ENCODE data around the gene CSTPP1.

Gene CSTPP1, protein sequence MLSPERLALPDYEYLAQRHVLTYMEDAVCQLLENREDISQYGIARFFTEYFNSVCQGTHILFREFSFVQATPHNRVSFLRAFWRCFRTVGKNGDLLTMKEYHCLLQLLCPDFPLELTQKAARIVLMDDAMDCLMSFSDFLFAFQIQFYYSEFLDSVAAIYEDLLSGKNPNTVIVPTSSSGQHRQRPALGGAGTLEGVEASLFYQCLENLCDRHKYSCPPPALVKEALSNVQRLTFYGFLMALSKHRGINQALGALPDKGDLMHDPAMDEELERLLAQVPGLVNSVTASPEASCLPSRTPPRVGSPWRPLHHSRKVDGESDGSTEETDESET

DNA sequence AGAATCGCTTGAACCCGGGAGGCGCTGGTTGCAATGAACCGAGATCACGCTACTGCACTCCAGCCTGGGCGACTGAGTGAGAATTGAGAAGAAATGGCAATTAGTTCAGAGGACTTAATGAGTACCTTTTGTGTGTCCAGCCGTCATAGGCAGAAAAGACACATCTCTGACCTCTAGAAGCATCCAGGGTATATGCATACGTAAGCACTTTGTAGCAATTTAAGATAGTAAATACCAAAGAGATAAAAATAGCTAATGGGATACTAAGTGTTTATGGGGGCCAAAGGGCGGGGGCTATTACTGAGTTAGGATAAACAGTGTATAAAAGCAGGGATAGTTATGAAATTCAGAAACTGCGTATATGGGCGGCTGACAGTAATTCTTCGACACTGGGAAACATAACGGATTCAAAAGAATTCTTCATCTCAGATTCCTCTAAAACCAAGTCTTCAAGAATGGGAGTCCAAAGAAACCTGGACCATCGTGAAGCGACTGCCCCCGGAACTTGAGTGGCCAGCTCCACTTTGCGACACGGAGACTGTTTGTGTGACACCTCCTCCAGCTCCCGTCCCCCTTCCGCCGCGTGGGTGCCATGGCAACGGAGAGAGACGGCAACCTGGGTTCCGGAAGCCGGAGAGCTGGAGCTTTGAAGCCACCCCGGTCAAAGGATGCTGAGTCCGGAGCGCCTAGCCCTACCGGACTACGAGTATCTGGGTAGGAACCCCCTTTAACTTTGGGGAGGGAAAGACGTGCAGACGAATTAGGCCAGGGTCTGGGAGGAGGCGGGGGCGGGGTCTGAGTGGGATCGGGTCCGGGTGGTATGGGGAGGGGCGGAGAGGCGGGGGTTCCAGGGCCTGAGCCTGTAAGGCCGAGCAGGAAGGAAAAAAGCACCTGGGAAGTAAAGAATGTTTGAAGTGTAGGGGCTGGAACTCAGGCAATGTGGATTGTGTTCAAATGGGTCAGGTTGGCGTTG lies at the start of gene CSTPP1:
Gene CSTPP1, plus strand, starts transcription at position 624 of the 973 bp plus-strand sequence. Its CDS starts 45 bp downstream, at position 669.
- peak; percentile 84 for DNase-seq (ENCODE audit: low read depth)

DNA sequence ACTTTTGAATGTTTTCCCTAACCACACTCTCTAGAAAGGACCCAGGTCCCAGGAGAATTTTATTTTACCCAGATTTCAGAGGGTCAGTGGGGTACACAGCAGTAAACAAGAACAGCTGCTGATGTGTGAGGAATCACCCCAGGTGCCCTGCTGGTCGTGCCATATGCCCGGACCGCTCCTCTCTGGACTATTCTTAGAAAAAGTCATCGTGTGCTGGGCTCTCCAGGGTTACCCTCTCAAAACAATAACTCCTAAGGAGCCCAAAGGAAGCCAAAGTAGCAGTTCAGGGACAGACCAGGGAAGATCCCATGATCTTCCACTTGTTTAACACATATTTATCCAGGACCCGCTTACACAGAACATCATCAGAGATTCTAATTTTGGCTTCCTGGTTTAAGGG lies 47.9 kb upstream of the CSTPP1 start:
- no peak for DNase-seq (ENCODE audit: low read depth)

DNA sequence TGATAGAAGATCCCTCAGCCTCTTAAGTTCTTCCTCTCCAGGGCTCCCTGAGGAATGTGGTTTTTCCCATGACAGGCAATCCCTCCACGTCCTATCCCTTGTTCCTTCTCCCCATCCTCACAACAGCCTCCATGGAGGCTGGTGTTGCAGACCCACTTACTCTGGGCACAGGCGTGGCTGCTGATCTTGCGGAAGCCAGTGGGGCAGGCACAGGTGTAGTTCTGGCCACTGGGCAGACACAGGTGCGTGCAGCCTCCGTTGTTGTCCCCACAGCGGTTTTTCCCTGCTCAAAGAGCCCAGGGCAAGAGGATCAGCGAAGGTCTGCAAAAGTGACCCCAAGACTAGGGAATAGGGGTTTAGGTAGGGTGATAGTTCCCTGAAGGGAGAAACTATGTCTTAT lies 47.3 kb upstream of the CSTPP1 start:
- DNase-seq (ENCODE audit: low read depth) = no peak

DNA sequence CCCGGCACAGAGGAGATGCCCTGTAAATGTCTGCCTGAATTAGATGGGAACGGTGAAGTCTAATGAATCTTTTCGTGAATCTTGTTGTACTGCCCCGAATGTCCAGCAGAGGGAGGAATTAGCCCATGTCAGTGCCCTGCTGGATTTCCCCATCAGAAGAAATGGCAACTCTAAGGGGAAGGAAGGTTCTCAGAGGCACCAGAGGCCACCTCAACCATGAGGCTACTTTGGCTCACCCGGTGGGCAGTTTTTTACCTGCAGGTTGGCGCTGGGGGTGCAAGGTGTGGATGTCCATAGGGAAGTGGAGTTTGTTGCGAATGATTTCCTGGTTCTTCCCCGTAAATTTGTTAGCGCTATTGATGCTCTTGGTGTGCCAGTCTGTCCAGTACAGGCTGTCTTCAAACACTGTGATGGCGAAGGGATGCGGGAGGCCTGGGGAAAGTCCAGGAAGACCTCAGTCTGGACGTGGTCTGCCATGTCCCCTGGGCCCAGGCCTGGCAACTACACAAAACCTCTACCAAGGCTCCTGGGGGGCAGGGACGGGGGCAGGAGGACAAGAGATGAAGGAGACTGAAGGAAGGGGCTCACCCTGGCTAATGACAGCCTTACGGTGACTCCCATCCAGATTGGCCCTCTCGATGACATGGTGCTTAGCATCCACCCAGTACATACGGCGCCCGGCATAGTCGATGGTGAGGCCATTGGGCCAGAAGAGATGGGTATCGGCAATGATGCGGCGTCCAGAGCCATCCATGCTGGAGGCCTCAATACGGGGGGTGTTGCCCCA lies 46.7 kb upstream of the CSTPP1 start:
- DNase-seq (ENCODE audit: low read depth) = no peak

DNA sequence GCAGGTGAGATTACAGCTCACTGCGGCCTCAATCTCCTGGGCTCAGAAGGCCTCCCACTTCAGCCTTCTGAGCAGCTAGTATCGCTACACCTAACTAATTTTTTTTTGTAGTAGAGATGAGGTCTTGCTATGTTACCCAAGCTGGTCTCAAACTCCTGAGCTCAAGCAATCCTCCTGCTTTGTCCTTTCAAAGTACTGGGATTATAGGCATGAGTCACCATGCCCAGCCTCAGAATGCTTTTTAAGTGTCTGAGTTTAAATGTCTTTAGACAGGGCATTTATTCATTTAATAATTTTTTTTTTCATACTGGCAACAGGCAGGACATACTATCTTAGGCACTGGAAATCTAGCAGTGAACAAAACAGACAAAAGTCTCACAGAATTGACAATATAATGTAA lies 45.9 kb upstream of the CSTPP1 start:
- DNase-seq (ENCODE audit: low read depth) = no peak

DNA sequence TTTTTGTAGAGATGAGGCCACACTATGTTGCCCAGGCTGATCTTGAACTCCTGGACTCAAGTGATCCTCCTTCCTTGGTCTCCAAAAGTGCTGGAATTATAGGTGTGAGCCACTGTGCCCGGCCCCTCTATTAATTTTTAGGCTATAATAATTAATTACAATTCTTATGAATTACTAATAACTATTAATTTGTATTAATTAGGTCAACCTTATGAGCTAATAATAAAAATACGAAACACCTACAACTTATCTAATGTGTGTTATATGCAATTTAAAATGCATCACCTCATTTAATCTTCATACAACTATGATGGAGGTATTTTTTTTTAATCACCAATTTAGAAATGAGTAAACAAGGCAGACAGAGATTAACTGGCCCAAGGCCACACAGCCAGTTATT lies 44.5 kb upstream of the CSTPP1 start:
- no peak for DNase-seq (ENCODE audit: low read depth)

DNA sequence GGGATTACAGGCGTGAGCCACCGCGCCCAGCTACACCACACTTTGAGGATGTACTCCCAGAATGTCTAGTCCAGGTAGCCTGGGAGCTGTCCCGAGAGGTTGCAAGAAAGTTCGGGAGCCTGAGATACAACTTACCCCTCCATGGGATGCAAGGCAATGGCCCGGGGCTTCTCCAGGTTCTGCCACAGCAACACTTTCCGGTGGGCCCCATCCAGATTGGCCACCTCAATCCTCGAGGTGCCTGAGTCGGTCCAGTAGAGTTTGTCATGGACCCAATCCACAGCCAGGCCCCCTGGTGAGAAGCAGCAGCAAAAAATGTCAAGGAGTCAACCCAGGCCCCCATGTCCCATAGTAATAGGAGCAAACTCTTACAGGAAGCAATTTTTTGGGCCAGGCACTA lies 43.7 kb upstream of the CSTPP1 start:
- DNase-seq (ENCODE audit: low read depth) = no peak

DNA sequence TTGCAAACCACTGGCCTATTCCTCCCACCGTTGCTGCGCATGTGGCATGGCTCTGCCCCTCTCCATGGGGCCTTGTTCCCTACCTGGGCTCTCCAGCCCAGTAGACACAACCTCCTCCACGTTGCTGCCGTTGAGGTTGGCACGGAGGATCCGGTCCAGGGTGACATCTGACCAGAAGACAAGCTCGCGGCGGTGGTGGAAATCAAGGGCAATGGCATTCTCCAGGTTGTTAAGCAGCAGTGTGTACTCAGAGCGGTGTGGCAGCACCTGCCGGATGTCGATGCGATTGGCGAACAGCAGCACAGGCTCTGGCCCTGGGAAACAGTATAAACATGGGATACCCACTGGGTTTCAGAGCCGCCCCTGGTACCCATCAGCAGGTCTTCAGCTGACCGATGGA lies 42.1 kb upstream of the CSTPP1 start:
- DNase-seq (ENCODE audit: low read depth) = no peak

DNA sequence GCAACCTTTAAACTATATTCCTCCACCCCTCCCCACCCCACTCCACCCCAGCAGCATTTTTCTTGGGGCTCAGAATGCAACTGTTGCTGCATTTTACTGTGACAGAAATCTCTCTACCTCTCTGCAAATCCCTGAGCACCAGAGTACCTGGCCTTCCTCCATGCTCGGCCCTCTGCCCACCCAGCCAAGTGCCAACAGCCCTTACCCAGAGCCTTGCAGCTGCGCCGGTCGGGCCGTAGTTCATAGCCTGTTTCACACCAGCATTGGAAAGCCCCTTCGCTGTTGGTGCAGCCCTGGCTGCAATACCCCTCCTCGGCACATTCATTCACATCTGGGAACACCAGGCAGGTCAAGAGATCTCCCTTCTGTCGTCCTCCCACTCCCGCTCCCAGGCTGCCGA lies 41.6 kb upstream of the CSTPP1 start:
- DNase-seq (ENCODE audit: low read depth) = no peak

DNA sequence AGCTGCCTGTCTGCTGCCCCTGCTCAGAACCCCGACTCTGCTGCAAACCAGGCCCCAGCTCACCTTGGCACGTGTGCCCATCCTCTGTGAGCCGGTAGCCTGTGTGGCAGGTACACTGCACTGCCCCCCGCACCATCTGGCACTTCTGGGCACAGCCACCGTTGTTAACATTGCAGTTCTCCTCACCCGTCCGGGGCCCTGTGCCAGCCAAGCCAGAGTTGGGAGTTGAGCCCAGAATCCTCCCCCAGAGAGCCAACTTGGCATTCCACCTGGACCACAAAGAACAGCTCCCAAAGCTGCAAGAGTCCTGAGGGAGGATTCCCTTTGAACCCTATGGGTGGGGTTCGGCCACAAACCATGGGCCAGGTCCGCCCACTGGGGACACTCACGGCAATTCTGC lies 40.7 kb upstream of the CSTPP1 start:
- no peak for DNase-seq (ENCODE audit: low read depth)

DNA sequence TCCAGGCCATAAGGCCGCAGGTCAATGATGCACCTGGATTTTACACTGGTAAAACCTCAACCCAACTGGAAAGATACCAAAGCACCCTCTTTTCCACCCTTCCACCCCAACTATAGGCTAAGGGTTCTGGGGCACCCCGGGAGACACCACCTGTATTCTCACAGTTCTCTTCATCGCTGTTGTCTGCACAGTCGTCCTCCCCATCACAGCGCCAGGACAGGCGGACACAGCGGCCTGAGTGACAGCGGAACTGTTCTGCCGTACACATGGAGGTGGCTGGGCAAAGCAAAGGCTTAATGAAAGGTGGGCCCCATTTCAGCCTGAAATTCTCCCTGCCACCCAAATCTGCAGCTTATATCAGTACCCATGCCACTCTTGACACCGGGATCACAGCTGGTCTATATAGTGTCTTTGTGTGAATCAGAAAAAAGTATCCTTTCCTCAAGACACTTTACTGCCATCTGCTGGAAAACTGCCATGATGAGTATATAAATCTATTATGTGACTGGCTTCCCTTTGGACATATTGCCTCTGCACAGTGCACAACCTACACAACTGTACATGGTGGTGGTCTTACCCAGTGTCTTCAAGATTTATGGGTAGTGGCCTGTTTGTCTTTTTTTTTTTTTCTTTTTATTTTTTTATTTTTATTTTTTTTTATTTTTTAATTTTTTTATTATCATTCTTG lies 39.7 kb upstream of the CSTPP1 start:
- DNase-seq (ENCODE audit: low read depth) = no peak

DNA sequence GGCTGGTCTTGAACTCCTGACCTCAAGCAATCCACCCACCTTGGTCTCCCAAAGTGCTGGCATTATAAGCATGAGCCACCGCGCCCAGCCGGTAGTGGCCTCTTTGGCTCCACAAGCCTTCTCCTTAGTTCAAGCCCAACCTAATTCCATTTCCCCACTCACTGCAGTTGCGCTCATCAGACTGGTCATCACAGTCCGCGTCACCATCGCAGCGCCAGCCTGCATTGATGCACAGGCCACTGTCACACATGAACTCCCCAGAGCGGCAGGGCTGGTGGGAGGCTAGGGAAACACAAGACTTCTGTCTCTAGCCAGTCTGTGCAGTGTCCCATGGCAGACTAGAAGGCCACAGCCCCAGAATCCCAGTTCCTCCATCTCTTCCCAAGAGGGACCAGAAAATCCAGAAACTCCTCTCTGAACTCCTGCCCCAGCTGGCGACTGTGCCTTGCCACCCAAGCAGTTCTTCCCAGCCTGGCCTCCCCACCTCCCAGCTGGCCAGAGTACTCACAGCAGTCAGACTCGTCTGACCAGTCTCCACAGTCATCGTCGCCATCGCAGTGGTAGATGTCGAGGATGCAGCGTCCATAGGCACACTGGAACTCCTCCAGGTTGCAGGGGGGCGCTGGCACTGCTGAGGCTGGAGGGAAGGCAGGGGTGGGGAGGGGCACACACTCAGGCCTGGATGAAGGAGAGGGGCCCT lies 38.0 kb upstream of the CSTPP1 start:
- DNase-seq (ENCODE audit: low read depth) = no peak

DNA sequence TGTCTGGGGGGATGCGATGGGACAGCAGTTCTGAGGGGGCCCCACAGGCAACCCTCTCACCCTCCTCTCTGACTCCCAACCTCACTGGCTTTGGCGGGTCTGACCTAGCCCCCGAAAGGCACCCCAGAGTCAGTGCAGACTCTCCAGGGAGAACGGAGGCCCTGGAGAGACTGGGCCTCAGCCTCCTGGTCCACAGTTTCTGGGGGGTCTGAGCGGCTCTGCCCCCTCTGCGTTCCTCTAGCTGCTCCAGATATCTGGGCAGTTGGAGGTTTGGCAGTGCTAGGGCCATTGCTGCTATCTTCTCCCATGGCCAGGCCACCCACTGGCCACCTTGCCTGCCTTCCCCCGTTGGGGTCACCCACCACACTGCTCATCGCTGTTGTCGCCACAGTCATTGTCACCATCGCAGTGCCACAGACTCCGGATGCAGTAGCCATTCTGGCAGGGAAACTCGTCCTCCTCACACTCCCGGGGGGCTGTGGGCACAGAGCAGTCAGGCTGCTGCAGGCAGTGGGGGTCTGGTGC lies 37.0 kb upstream of the CSTPP1 start:
- no peak for DNase-seq (ENCODE audit: low read depth)

DNA sequence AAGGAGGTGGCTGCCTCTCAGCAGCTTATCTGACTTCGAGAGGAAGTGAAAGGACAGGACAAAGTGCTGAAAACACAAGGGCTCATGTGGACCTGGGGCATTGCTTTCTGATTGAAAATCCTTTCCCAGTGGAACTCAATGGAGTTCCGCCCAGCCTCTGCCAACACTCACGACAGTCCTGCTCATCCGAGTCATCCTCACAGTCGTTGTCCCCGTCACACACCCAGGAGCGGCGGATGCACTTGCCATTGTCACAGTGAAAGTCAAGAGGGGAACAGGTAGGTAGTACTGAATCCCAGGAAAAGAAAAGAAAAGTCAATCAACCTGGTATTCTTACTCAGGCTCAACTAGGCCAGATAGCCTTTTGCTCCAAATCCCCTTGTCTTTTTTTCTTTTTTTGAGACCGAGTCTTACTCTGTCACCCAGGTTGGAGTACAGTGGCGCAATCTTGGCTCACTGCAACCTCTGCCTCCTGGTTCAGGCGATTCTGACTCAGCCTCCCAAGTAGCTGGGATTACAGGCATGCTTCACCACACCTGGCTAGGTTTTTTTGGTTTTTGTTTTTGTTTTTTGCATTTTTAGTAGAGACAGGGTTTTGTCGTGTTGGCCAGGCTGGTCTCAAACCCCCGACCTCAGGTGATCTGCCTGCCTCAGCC lies 36.3 kb upstream of the CSTPP1 start:
- no peak for DNase-seq (ENCODE audit: low read depth)

DNA sequence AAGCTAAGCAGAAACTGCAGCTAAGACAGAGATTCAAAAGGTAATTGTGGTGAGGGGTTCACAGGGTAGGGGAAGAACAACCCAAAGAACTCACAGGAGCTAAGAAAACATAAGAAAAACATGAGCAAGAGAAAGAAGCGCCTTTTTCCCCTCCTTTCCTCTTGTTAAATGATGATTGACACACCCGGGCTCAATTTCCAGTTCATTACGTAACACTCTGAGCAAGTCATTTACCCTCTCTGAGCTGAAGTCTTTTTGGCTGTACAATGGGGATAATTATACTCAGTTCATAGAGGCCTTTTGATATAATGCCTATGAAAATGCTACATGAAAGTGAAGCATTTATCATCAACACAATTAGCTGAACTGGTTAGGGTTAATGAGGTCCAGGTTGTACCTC lies 35.4 kb upstream of the CSTPP1 start:
- DNase-seq (ENCODE audit: low read depth) = no peak

DNA sequence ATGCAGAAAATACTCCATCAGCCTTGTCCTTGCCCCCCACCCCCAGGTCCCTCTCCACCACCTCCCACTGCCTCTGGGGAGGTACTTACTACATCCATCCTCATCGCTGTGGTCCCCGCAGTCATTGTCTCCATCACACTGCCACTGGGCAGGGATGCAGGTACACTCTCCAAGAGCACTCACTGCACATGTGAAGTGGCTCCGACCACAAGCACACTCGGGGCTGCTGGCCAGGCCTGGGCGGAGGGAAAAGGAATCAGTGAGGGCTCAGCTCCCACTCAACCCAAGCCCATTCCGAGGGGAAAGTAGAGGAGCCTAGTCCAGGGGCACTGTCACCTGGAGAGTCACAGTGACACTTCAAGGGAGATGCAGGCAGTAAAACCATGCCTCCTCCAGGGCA lies 33.9 kb upstream of the CSTPP1 start:
- DNase-seq (ENCODE audit: low read depth) = no peak

DNA sequence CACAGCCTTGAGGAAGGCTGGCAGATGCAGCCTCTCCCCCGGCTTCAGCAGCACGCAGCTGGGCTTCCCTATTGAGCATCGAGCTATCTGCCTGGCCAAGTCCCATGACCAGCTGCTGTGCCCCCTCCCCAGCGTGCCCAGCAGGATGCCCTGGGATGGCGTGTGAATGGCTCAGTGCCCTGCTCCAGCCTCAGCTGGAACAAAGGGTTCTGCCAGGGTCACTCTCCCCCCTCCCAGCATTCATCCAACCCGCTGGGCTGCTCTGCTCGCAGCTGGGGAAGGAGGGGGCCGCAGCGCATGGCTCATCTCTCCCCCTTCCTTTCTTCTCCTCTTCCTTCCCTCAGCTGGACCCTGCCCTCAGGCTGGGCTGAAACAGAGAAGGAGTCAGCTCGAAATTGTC lies 32.7 kb upstream of the CSTPP1 start:
- DNase-seq (ENCODE audit: low read depth) = no peak

DNA sequence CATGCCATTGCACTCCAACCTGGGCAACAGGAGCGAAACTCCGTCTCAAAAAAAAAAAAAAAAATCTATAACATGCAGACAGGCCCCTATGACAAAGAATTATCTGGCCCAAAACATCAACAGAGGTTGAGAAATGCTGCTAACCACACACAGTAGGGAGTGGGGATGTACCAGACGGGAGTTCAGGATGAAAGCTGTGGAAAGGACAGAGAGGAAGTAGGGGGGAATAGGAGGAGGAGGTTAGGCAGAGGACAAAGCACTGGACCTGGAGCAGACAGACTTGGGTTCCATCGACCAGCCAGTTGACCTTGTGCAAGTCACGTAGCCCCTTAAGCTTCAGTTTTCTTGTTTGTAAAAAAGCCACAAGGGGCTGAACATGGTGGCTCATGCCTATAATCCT lies 30.8 kb upstream of the CSTPP1 start:
- DNase-seq (ENCODE audit: low read depth) = no peak

DNA sequence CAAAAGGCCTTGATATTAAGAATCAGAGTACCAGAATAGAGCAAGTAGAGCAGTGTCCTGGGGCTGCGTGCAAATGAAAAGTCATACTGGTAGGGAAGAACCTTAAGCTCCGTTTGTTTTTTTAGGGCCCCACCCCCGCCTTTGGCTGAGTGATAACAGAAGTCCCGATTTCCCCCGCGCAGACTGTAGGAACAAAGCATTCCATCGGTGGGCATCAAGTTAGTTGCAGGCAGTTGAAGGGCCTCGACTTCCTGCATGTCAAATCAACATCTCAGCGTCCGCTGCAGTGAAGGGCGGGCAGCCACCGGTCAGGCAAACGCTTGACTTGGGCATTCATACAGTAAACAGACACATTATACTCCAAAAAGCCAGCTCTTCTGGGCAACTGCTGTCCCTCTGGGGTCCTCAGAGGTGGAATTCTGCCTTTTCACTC lies 29.9 kb upstream of the CSTPP1 start:
- DNase-seq (ENCODE audit: low read depth) = no peak

DNA sequence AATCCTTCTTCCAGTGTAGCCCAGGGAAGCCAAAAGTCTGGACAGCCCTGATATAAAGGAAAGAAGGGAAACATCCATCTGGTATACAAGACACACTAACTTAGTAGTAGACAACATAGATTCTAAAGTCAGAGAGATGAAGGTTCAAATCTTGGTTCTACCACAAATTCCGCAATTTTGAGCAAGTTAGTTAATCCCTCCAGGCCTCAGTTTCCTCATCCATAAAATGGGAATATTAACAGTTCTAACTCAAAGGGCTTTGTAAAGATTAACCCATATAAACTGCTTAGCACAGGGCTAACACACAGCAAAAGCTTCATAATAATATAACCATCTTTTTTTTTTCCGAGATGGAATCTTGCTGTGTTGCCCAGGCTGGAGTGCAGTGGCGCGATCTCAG lies 29.0 kb upstream of the CSTPP1 start:
- DNase-seq (ENCODE audit: low read depth) = no peak
